RPMI8226 (cell line): ENCODE results near the gene CTSL.

ENCODE experiments used
- DNase-seq: peaks from one replicate; pipeline ENCODE4 v3.0.0-alpha.2; 2015

CTSL gene

GRCh38 chr9:87701491-87701890 lies 24.4 kb upstream of the CTSL start:
- DNase-seq, result no peak

DNA sequence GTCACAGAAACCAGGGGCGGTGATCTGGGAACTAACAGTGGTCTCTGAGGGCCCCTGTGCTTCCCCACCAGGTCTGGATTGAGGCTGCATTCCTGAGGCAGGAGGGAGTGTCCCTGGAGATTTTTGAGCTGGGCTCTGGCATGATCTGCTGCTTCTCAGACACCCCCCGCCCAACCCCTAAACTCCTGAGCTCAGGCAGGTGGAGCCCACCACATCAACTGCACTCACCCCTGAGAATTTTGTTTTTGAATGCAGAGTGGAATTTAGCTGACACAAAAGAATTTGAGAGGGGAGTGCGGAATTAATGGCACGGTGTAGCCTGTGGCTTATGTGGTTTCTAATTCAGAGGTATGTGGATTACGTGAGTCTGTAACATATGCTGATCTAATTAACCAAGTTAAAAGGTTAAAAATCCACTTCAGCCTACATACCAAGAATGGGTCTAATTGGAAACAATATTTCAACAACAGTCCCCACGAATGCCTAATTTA lies 23.9 kb upstream of the CTSL start:
- DNase-seq, result no peak

DNA sequence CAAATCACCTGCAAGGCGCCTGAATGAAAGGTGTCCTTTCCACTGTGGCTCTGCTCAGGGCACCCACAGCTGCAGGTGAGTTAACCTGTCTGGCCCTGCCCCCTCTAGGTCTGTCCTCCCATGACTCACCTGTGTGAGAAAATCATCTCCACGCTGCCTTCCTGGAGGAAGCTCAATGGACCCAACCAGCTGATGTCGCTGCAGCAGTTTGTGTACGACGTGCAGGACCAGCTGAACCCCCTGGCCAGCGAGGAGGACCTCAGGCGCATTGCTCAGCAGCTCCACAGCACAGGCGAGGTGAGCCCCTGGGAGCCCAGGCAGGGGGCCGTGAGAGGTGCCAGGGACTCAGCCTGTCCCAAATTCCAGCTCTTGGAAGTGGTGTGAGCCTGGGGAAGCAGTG lies 23.0 kb upstream of the CTSL start:
- no peak for DNase-seq

DNA sequence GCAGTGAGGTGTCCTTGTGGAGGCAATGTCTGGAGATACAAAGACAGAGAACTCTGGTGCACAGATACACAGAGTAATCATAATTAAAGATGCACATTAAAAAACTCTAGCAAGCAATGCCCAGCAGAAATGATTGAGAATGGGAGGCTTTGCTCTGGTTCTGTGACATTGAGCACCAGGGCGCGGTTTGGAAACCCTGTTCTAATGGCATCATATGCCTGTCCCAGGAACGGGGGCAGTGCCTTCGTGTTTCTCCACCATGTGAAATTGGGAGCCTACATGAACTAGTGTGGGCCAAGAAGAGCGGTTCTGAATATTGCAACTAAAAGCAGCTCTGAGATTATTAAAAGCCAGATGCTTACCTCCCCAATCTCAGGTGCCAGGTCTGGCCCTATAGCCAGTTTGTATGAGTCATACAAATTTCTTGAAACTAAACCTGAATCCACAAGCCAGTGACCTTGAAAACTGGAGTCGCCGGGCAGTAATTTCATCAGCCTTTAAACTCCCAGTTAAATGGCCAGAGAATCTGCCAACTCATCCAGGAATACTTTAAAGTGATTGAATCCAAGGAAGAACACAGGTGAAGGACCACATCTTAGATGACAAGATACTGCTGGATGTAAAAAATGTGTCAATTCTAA lies 22.2 kb upstream of the CTSL start:
- DNase-seq, result no peak

- DNase-seq, result no peak
These were observed 21.6 kb upstream of the CTSL start for GRCh38 chr9:87704342-87704741.

- DNase-seq, result no peak
These were observed 19.7 kb upstream of the CTSL start for GRCh38 chr9:87706066-87706739.

DNA sequence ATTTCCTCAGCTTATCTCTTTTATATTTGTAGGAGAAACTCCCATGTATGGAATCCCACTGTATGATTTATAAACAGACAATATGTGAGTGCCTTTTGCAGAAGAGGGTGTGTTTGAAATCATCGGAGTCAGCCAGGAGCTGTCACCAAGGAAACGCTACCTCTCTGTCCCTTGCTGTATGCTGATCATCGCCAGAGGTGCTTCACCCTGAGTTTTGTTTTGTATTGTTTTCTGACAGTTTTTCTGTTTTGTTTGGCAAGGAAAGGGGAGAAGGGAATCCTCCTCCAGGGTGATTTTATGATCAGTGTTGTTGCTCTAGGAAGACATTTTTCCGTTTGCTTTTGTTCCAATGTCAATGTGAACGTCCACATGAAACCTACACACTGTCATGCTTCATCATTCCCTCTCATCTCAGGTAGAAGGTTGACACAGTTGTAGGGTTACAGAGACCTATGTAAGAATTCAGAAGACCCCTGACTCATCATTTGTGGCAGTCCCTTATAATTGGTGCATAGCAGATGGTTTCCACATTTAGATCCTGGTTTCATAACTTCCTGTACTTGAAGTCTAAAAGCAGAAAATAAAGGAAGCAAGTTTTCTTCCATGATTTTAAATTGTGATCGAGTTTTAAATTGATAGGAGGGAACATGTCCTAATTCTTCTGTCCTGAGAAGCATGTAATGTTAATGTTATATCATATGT lies 18.0 kb upstream of the CTSL start:
- no peak for DNase-seq

DNA sequence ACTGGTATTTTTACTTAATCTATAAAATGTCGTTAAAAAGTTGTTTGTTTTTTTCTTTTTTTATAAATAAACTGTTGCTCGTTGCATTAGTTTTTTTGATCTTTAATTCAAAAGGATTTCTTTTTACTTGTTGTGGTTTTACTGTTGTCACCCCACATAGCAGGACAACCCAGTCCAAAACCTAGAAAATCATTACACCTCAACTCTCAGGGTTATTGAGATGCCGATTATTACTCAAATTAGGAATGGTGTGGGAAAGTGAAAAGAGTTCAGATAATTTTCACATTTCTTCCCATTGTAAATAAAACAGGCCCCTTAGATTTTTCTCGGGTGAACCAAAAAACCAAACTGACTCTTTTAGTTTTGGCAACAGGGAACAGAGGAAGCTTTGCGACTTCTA lies 17.4 kb upstream of the CTSL start:
- DNase-seq, result no peak

- DNase-seq, result no peak
These were observed 16.8 kb upstream of the CTSL start for GRCh38 chr9:87708986-87709728.

- no peak for DNase-seq
These were observed 15.5 kb upstream of the CTSL start for GRCh38 chr9:87710443-87710842.

DNA sequence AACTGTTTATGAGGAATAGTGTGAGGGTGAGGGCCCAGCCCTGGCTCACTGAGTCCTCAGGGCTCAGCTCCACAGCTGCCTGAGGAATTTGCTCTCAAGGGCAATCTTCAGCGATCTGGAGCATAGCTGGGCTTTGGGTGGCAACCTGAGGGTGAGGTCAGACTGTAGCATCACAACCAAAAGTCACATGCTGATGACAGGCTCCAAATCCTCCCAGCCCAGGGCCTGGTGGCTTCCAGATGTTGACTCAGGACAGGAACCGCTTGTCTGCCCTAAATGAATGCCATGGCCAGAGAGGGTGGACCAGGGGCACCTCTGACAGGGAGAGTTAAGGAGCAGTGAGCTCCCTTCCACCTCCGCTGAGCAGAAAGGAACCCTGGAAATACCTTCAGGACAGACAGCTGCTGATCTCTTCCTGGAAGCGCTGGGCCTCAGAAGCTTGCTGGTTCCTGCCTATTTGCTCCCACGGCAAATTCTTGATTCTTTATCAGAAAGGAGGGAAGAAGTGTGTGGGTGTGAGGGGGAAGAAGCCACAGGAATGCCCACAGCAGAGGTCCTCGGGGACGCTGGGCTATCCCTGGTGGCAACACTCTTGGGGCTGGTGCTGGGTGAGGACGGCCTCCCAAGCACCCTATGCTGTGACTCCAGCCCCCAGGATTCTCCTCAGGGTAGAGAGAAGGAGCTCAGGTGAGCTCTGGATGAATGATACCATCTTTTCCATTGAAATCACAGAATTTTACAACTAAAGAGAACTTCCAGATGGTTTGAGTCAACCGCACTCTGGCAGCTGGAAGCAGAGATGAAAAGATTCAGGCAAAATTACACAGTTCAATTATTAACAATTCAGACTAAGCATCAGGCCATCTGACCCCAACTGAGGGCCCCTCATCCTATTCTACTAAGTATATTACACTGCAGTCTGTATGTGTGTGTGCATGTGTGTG lies 13.8 kb upstream of the CTSL start:
- no peak for DNase-seq

DNA sequence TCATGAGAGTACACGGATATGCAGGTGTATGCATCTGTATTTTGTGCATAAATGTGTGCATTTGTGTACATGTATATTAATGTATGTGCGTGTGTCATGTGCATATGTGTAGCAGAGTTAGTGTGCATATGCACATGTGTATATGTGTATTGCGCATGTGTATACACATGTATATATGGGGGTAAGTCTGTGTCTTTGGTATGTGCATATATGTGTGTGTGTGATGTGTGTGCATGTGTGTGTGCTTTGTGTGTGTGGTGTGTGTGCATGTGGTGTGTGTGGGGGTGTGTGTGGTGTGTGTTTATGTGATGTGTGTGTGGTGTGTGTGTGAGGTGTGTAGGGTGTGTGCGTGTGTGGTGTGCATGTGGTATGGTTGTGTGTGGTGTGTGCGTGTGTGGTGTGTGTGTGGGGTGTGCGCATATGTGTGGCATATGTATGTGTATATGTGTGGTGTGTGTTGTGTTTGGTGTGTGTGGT lies 13.1 kb upstream of the CTSL start:
- DNase-seq, result no peak

DNA sequence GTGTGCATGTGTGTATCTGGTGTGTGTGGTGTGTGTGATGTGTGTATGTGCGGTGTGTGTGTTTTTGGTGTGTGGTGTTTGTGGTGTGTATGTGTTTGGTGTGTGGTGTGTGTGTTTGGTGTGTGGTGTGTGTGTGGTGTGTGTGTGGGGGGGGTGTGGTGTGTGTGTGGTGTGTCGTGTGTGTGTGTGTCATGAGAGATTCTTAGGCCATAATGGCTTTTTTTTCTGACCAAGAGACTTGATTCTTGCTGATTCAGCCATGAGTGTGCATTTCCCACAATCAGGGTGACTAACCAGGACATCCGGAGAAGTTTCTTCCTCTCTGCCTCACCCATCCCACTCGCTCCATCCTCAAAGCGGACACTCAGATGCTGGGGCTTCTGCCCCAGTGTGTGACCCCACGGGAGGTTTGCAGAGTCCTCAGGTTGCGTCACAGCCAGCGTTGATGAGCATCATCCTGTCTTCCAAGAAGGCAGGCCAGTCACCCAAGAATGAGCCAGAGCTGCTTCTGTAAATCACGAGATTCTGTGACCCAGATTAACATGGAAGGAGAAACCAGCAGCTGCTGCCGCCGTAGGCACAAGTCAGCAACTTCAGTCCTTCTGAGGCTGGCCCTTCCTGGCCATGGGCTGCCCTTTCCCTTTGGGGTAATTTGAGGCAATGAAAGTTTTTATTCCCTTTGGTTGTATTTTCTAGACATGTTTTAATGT lies 12.5 kb upstream of the CTSL start:
- DNase-seq, result no peak

DNA sequence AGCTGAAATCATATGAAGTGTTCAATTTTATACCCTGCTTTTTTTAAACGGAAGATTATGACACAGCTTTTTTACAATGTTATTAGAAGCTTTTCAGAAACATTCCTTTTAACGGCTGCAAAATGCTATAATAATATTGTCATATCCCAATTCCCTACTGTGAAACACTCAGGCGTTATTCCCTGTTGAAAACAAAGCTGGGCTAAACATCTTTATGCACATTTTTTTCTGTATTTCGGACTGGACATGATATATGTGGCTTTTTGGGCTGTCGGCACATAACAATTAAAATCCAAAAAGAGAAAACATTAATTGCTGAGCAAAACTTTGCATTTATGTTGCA lies 12.0 kb upstream of the CTSL start:
- no peak for DNase-seq

GRCh38 chr9:87714819-87715218 lies 11.1 kb upstream of the CTSL start:
- no peak for DNase-seq

GRCh38 chr9:87716141-87716540 lies 9.8 kb upstream of the CTSL start:
- no peak for DNase-seq

DNA sequence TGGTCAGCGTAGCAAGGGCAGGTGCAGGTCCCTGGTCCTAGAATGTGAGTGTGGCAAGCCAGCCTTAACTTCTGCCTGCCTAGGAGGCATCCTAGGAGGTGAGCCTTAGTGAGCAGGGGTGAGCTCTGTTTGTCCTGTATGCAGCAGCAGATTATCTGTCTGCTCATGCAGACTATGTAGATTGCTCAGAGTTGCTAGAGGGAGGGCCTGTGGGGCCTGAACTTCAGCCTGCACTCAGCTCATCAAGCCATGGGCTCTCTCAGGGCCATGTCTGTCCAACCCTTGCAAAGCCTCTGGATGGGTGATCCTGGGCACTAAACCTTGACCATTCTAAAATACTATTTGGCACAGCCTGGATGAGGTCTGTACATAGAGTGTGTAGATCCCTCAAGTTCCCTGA lies 8.5 kb upstream of the CTSL start:
- no peak for DNase-seq

- no peak for DNase-seq
These were observed 7.7 kb upstream of the CTSL start for GRCh38 chr9:87718231-87718630.

- DNase-seq, result no peak
These were observed 6.9 kb upstream of the CTSL start for GRCh38 chr9:87718852-87719612.

DNA sequence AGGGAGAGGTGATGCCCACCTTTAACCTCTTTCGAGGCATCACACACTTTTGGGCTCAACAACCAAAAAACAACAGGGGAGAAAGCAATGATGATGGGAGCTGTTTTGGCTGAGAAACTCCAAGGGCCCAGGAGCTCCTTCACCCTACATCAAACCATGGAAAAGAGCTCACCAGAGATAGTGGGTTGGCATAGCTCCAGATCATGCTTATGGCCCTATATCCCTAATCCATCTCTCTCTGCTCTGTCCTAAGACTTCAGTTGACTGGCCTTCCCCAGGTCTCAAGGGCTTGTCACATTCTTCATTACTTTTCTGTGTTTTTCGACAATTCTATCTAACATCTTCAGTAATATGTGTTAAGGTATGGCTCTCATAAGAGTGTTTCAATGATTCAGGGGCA lies 5.7 kb upstream of the CTSL start:
- DNase-seq, result no peak
